Kidney (tissue), 14 donors: ENCODE results near the gene GPR21. TPM values are rescaled to one million over a fixed set of nuclear protein-coding genes. Genes with fewer than 3 reads are reported as not detected.

Experiments used
- DNase-seq, 5 donors: peaks; one replicate each; pipeline ENCODE4 v3.0.0-alpha.2; 2013 to 2020
- FAIRE-seq: peaks from 2 replicates; lab custom pipeline; 2012; peaks lifted over from hg19 to GRCh38; lab: Jason Lieb, UNC
- H3K27ac ChIP-seq, 2 donors: one replicate each; pipeline ENCODE4 v1.7.0; 2013; ENCODE audit warnings: low read depth in 2 of 2, low read length in 2 of 2, inconsistent platforms in 1 of 2
- H3K27me3 ChIP-seq: one replicate; pipeline ENCODE4 v1.7.1; 2013; ENCODE audit warnings: low read length, inconsistent platforms; ENCODE audit not compliant: control insufficient read depth, insufficient read depth
- H3K36me3 ChIP-seq, 3 donors: one replicate each; pipeline versions ENCODE4 v1.7.0 to v1.7.1; 2013; ENCODE audit warnings: low read length in 3 of 3, control low read depth in 1 of 3, inconsistent platforms in 1 of 3; ENCODE audit not compliant: insufficient read depth in 3 of 3, control insufficient read depth in 2 of 3
- H3K4me1 ChIP-seq, 3 donors: one replicate each; pipeline versions ENCODE4 v1.7.0 to v1.7.1; 2013; ENCODE audit warnings: low read length in 3 of 3, inconsistent platforms in 1 of 3, low read depth in 1 of 3; ENCODE audit not compliant: control insufficient read depth in 2 of 3, insufficient read depth in 2 of 3
- H3K4me3 ChIP-seq, 3 donors: one replicate each; pipeline versions ENCODE4 v1.7.0 to v1.8.1; 2013; ENCODE audit warnings: low read length in 3 of 3, control low read depth in 1 of 3, inconsistent platforms in 1 of 3
- H3K9ac ChIP-seq, 3 donors: one replicate each; pipeline versions ENCODE4 v1.7.0 to v1.7.1; 2013; ENCODE audit warnings: low read length in 3 of 3, control low read depth in 1 of 3, inconsistent platforms in 1 of 3
- H3K9me3 ChIP-seq, 3 donors: one replicate each; pipeline versions ENCODE4 v1.7.0 to v1.7.1; 2013; ENCODE audit warnings: low read length in 3 of 3, control low read depth in 1 of 3, inconsistent platforms in 1 of 3; ENCODE audit not compliant: control insufficient read depth in 2 of 3, insufficient read depth in 1 of 3
- intact Hi-C: fragments of 100-400 bp; cut with DNase I; formaldehyde crosslinking; loops from one replicate; pipeline ENCODE4 v1.11.1; 2022
- polyA plus RNA-seq: library from polyadenylated mRNA; stranded (reverse); fragments of 350-450 nt; fragmentation: Illumina TruSeq; extraction: RNeasy Lipid Tissue Mini Kit (QIAGEN cat#74804); gene quantifications from one replicate; pipeline ENCODE4 v1.2.3, GENCODE V29; 2014; ENCODE audit warnings: low read depth, low replicate concordance; ENCODE audit not compliant: insufficient read depth
- total RNA-seq: library from RNA; stranded (reverse); fragmentation: NEBNext Ultra II Directional; extraction: Animal tissue kit (Norgen Biotek cat#: 25700); gene quantifications from one replicate; pipeline ENCODE4 v1.2.1, GENCODE V29; 2021
- TF ChIP-seq, protein P1 (sequence below): IDR thresholded peaks from 3 replicates; pipeline ENCODE4 v1.5.1; 2012; ENCODE audit warnings: mild to moderate bottlenecking, moderate library complexity, borderline replicate concordance; ENCODE audit not compliant: insufficient read depth; ENCODE audit errors: extremely low read depth
- donor health status: control.
- donor health status: control.
- donor health status: control.
- donor health status: control.
- donor health status: control.
- donor health status: DM: yes; HTN: yes; CAD: no.
- donor health status: Normal renal cell carcinoma (clear cell type).

The GPR21 gene
- total and polyA plus RNA-seq, 2 donors from 2014 or later: 0.34 to 4.1 TPM

DNA sequence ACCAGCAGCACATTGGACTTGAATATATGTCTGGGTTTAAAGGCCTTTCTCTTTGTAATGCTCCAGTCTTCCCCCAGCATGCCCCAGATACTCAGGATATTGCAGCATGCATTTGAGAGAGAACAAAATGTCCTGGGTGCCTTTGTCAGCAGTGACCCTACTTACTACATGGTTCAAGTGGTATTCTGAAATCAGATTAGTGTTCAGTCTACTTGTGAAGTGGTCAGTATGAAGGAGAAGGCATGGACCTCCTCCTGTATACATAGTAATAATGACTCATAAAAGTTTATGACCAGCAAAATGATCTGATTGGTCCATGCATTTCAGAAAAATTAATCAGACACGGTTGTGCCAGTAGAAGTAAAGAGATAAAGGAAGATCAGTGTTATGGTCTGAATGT lies 25.4 kb downstream of the GPR21 start:
- intact Hi-C loops: no loop called here
- no peak for DNase-seq
- no peaks in the 10 kb centered on the region for H3K4me1 ChIP-seq
- FAIRE-seq: no peak
- no peak overlapping the region for H3K27ac ChIP-seq
- H3K9me3 ChIP-seq: no peaks in the 10 kb centered on the region
- H3K9ac ChIP-seq: no peak overlapping the region
- TF ChIP-seq, protein P1, sequence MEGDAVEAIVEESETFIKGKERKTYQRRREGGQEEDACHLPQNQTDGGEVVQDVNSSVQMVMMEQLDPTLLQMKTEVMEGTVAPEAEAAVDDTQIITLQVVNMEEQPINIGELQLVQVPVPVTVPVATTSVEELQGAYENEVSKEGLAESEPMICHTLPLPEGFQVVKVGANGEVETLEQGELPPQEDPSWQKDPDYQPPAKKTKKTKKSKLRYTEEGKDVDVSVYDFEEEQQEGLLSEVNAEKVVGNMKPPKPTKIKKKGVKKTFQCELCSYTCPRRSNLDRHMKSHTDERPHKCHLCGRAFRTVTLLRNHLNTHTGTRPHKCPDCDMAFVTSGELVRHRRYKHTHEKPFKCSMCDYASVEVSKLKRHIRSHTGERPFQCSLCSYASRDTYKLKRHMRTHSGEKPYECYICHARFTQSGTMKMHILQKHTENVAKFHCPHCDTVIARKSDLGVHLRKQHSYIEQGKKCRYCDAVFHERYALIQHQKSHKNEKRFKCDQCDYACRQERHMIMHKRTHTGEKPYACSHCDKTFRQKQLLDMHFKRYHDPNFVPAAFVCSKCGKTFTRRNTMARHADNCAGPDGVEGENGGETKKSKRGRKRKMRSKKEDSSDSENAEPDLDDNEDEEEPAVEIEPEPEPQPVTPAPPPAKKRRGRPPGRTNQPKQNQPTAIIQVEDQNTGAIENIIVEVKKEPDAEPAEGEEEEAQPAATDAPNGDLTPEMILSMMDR: no peak
- no peaks in the 10 kb centered on the region for H3K27me3 ChIP-seq
- H3K36me3 ChIP-seq: peaks cover 0 to 3% (median 0%) of the 10 kb centered on the region in 3 donors
- H3K4me3 ChIP-seq: no peak overlapping the region

DNA sequence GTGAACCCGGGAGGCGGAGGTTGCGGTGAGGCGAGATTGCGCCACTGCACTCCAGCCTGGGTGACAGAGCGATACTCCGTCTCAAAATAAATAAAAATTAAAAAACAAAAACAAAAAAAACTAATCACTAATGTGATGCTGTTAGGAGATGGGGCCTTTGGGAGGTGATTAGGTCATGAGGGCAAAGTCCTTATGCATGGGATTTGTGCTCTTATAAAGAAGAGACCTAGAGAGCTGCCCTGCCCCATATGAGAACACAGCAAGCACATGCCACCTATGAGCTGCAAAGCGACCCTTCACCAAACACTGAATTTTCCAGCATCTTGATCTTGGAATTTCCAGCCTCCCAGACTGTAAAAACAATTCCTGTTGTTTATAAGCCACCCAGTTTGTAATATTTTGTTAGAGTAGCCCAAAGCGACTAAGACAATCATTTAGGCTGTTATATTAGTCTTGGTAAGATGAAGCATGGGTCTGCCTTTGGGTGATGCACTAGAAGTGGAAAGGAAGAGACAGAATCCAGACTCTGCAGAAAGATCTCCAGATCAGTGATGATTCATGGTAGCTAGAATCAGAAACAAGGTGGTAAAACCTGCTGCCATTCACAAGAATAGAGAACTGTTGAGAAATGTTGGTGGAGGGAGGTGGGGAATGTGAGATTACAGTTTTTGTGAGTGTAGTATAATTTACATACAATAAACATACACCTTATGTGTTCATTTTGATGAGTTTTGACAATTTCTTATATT lies 26.2 kb downstream of the GPR21 start:
- no peak overlapping the region for H3K27ac ChIP-seq
- FAIRE-seq (no peak), DNase-seq (no peak)
- no peak overlapping the region for H3K9ac ChIP-seq
- H3K27me3 ChIP-seq: no peaks in the 10 kb centered on the region
- H3K4me3 ChIP-seq: no peak overlapping the region
- H3K4me1 ChIP-seq: no peaks in the 10 kb centered on the region
- intact Hi-C loops: no loop called here
- peaks cover 0 to 3% (median 0%) of the 10 kb centered on the region in 3 donors for H3K36me3 ChIP-seq
- TF ChIP-seq, protein P1: no peak
- H3K9me3 ChIP-seq: no peaks in the 10 kb centered on the region

DNA sequence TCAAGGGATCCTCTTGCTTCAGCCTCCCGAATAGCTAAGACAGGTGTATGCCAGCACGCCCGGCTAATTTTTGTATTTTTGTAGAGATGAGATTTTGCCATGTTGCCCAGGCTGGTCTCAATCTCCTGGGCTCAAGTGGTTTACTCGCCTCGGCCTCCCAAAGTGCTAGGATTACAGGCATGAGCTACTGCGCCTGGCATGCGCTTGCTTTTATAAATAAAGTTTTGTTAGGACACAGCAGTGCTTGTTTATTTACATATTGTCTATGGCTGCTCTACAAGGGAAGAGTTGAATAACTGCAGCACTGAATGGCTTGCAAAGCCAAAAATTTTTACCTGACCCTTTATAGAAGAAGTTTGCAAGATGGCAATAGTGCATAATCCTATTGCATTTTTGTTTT lies 27.7 kb downstream of the GPR21 start:
- FAIRE-seq (no peak), DNase-seq (no peak)
- intact Hi-C loops: no loop called here
- Histone ChIP-seq H3K4me1 (no peaks in the 10 kb centered on the region), H3K9ac (no peak overlapping the region), H3K4me3 (no peak overlapping the region), H3K27me3 (no peaks in the 10 kb centered on the region), H3K9me3 (no peaks in the 10 kb centered on the region), H3K36me3 (peaks cover 0 to 11% (median 6%) of the 10 kb centered on the region in 3 donors), H3K27ac (no peak overlapping the region)
- TF ChIP-seq, protein P1: no peak
